PC-3 (cell line): ENCODE measurements around the gene NACC1.

Source experiments
- CTCF ChIP-seq: fragments of 300-600 bp; sonication (generic); conservative IDR thresholded peaks from 2 replicates; pipeline ENCODE4 v1.5.1; 2017; ENCODE audit warnings: antibody characterized with exemption, low read depth, mild to moderate bottlenecking, low read length
- EZH2 ChIP-seq: fragments of 300-600 bp; sonication (generic); IDR thresholded peaks from one replicate; pipeline ENCODE4 v1.6.1; 2017; ENCODE audit warnings: antibody characterized with exemption, mild to moderate bottlenecking, low read length; ENCODE audit not compliant: unreplicated experiment

DNA sequence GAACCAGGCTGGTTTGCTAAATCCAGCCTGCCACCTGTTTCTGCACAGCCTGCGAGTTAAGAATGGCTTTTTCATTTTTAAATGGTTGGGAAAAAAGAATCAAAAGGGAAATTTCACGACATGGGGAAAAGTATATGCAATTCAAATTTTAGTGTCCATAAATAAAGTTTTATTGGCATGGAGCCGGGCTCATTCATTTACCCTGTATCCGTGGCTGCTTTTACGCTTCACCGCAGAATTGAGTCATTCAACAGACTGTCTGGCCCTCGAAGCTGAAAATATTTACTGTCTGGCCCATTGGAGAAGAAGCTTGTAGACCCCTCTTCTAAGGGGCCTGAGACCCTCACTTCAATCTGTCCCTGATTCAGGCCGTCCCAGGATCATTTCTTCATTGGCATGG, 58.3 kb downstream of the NACC1 start:
- TF ChIP-seq EZH2 (no peak), CTCF (no peak)
